Ascending aorta (tissue), 2 donors: Measurements from ENCODE around the gene OR8B12. TPM values are rescaled to one million over a fixed set of nuclear protein-coding genes. Genes with fewer than 3 reads are reported as not detected.

Experiments
- DNase-seq, 2 donors: peaks; one replicate each; pipeline ENCODE4 v3.0.0-alpha.2; 2019; ENCODE audit warnings: low spot score in 2 of 2
- H3K27ac ChIP-seq, 2 donors: fragments of 200-600 bp; sonication (generic); one replicate each; pipeline ENCODE4 v1.5.1; 2016 to 2017; ENCODE audit warnings: mild to moderate bottlenecking in 1 of 2
- H3K27me3 ChIP-seq: fragments of 200-600 bp; sonication (generic); one replicate; pipeline ENCODE4 v1.5.1; 2017
- H3K36me3 ChIP-seq, 2 donors: fragments of 200-600 bp; sonication (generic); one replicate each; pipeline ENCODE4 v1.5.1; 2016
- H3K4me1 ChIP-seq, 2 donors: fragments of 200-600 bp; sonication (generic); one replicate each; pipeline ENCODE4 v1.5.1; 2016 to 2017; ENCODE audit warnings: mild to moderate bottlenecking in 1 of 2
- H3K4me3 ChIP-seq, 2 donors: fragments of 200-600 bp; sonication (generic); one replicate each; pipeline ENCODE4 v1.5.1; 2016 to 2017; ENCODE audit warnings: mild to moderate bottlenecking in 1 of 2
- H3K9me3 ChIP-seq, 2 donors: fragments of 200-600 bp; sonication (generic); one replicate each; pipeline ENCODE4 v1.5.1; 2016
- intact Hi-C: fragments of 100-400 bp; cut with DNase I; formaldehyde crosslinking; loops from one replicate; pipeline ENCODE4 v1.15.1; 2023
- total RNA-seq: library from RNA; depleted of rRNA; stranded (reverse); fragments of >200 nt; gene quantifications from one replicate; pipeline ENCODE4 v1.1.0, GENCODE V29; 2016
- TF ChIP-seq, protein P1 (sequence below), 3 experiments: fragments of 200-600 bp in 2 of 3; fragments of 450-650 bp in 1 of 3; sonication (generic) in 2 of 3; IDR thresholded peaks; one replicate each; pipeline ENCODE4 v1.5.1; 2016 to 2019; ENCODE audit warnings: antibody characterized with exemption in 3 of 3, mild to moderate bottlenecking in 1 of 3, moderate library complexity in 1 of 3

Gene OR8B12
- total RNA-seq, 1 donor from 2014 or later = not detected

DNA sequence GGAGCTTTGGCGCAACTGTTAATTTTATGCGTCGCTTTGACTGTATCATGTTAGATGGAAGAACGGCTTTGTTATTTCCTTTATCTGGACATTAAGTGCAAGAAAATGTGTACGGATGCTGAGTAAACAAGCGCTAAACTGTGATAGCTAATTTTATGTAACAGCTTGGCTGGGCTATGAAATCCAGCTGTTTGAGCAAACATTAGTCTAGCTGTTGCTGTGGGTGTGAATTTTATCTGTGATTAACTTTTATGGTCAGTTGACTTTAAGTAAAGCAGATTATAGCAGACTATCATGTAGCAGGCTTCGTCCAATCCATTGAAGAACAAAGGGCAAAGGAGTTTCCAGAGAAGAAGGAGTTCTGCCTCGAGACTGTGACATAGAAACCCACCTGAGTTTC is 40.3 kb upstream of the OR8B12 start:
- TF ChIP-seq, protein P1, sequence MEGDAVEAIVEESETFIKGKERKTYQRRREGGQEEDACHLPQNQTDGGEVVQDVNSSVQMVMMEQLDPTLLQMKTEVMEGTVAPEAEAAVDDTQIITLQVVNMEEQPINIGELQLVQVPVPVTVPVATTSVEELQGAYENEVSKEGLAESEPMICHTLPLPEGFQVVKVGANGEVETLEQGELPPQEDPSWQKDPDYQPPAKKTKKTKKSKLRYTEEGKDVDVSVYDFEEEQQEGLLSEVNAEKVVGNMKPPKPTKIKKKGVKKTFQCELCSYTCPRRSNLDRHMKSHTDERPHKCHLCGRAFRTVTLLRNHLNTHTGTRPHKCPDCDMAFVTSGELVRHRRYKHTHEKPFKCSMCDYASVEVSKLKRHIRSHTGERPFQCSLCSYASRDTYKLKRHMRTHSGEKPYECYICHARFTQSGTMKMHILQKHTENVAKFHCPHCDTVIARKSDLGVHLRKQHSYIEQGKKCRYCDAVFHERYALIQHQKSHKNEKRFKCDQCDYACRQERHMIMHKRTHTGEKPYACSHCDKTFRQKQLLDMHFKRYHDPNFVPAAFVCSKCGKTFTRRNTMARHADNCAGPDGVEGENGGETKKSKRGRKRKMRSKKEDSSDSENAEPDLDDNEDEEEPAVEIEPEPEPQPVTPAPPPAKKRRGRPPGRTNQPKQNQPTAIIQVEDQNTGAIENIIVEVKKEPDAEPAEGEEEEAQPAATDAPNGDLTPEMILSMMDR (IDR thresholded peaks at IDR 0.05) = no peak
- no peaks in the 10 kb centered on the region for H3K36me3 ChIP-seq
- H3K9me3 ChIP-seq = no peaks in the 10 kb centered on the region
- H3K4me1 ChIP-seq = no peaks in the 10 kb centered on the region
- H3K4me3 ChIP-seq = no peak overlapping the region
- no peak overlapping the region for H3K27ac ChIP-seq
- H3K27me3 ChIP-seq = no peaks in the 10 kb centered on the region
- DNase-seq = no peak
- intact Hi-C loops = loop anchor here (10.0 kb wide), 1 partner anchor 509 kb away; no protein-coding TSS in a partner anchor

DNA sequence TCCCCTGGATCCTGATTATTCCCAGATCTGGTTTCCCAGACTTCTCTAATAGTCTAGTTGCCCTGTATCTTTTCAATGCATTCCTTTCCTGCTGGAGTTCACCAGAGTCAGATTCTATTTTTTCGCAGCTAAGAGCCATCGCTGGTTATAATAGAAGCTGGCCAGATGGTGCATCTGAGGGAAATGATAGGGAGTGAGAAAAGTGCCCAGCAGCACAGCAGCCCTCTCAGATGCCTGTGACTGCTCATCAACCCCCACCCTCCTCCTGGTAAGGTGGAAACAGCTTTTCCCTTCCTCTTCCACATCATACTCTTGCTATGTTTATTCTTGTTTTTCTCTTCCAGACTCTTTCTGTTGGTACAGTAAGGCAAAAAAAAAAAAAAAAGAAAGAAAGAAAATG is 39.1 kb upstream of the OR8B12 start:
- Histone ChIP-seq H3K4me3 (no peak overlapping the region), H3K27me3 (no peaks in the 10 kb centered on the region), H3K36me3 (no peaks in the 10 kb centered on the region), H3K9me3 (no peaks in the 10 kb centered on the region), H3K4me1 (no peaks in the 10 kb centered on the region), H3K27ac (no peak overlapping the region)
- intact Hi-C loops = loop anchor here (10.0 kb wide), 1 partner anchor 508 kb away; no protein-coding TSS in a partner anchor
- DNase-seq = no peak
- TF ChIP-seq, protein P1 (IDR thresholded peaks at IDR 0.05) = no peak

DNA sequence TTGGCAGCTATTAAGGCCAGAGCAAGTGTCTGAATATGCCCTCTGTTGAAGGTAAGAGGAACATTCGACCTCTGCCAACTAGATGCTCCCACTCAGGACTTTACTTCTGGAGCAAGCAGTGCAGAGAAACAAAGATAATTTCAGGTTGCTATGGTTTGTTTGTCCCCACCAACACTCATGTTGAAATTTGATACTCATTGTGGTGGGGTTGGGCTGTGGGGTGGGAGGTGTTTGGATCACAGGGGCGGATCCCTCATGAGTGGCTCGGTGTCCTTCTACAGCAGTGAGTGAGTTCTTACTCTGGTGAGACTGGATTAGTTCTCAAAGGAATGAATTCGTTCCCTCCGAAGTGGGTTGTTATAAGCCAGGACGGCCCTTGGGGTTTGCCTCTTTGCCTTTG is 38.4 kb upstream of the OR8B12 start:
- Histone ChIP-seq H3K36me3 (no peaks in the 10 kb centered on the region), H3K4me1 (no peaks in the 10 kb centered on the region), H3K4me3 (no peak overlapping the region), H3K9me3 (no peaks in the 10 kb centered on the region), H3K27me3 (no peaks in the 10 kb centered on the region), H3K27ac (no peak overlapping the region)
- no peak for DNase-seq
- TF ChIP-seq, protein P1 (IDR thresholded peaks at IDR 0.05) = no peak
- intact Hi-C loops = loop anchor here (10.0 kb wide), 1 partner anchor 507 kb away; no protein-coding TSS in a partner anchor

DNA sequence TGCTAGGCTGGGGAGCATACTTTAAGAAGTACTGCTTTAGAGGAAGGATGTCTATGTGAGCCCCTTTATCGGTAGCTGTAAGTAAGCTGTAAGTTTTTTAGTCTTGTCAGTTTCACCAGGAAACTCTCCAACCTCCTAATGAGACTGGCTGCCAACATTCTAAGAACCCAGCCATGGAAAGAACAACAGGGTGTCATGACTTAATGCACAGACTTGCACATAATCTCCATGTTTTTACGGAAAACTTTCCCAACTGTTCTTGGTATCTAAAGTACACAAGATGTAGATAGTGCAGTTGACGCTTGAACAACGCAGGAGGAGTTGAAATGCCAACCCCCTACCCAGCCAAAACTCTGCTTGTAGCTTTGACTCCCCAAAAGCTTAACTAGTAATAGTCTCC is 35.3 kb upstream of the OR8B12 start:
- no peaks in the 10 kb centered on the region for H3K4me1 ChIP-seq
- H3K9me3 ChIP-seq = no peaks in the 10 kb centered on the region
- H3K4me3 ChIP-seq = no peak overlapping the region
- no peaks in the 10 kb centered on the region for H3K27me3 ChIP-seq
- DNase-seq = no peak
- no peaks in the 10 kb centered on the region for H3K36me3 ChIP-seq
- TF ChIP-seq, protein P1 (IDR thresholded peaks at IDR 0.05) = no peak
- intact Hi-C loops = no loop called here
- H3K27ac ChIP-seq = no peak overlapping the region

DNA sequence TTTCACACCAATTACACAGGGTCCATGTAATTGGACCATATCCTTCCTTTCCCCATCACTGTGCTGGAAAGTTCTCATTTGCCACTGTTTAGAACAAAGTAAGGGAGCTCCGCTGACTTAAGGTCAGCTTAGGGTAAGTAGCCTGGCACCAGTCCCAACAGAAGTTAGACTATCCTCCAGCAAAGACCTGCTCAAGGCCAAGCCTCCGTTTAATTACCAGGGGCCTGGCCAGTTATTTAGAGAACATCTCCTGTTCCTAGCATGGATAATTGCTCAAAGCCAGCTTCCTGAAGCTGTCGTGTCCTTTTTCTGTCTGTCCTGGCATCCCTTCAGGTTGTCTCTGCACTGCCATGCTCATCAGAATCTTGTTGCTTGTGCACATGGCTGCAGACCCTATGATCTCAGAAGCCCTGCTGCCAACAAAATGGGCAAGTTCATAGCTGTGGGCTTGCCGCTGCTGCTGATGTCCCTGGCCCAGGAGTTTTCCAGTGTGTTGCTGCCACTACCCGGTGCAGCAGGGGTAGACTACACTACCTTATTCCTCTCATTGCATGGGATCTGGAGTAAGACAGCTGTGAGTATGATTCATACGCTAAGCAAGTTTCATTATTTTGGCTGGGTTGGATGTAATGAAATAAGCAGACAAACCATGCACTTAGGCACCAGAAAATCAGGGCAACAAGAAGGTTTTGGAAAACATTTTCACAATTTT is 34.4 kb upstream of the OR8B12 start:
- DNase-seq = no peak
- H3K4me1 ChIP-seq = no peaks in the 10 kb centered on the region
- intact Hi-C loops = no loop called here
- no peaks in the 10 kb centered on the region for H3K27me3 ChIP-seq
- H3K9me3 ChIP-seq = no peaks in the 10 kb centered on the region
- no peaks in the 10 kb centered on the region for H3K36me3 ChIP-seq
- no peak overlapping the region for H3K27ac ChIP-seq
- TF ChIP-seq, protein P1 (IDR thresholded peaks at IDR 0.05) = no peak
- no peak overlapping the region for H3K4me3 ChIP-seq
